ENCODE measurements around the gene ANKRD44.

ANKRD44 gene

DNA sequence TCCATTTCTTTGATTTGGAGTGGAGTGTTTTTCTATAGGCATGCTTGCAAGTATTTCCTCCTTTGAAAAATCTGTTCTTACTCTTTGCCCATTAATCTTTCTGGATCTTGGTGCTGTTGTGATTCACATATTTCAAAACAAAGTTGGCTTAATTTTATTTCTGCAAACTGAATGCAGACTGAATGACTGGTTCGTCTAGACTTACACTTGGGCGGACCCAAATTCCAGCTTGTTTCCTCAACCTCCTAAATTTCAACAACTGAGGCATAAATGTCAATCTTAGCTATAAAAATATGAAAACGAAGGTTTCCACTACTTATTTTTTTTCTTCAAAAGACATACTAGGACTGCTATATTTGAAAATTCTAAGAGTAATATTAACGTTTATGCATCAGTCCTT, 59.0 kb downstream of the ANKRD44 start:
- no peak overlapping the region for H2AFZ ChIP-seq (ENCODE audit: insufficient read depth, low read length, poor library complexity)
- no peak overlapping the region for H4K8ac ChIP-seq (ENCODE audit: low read depth, low read length)
- DNase-seq, result no peak
- H3K9me3 ChIP-seq (ENCODE audit: insufficient read depth, low read depth, low read length), result peaks cover 2% of the 10 kb centered on the region
- WGBS (ENCODE audit: extremely low coverage, insufficient coverage, insufficient read length), result no CpG with 5 or more reads among the region's 4 CpGs
- H3K36me3 ChIP-seq (ENCODE audit: control insufficient read depth in 1 of 2, insufficient read depth in 2 of 2, low read length in 2 of 2), result no peaks in the 10 kb centered on the region
- no peaks in the 10 kb centered on the region for H3K79me2 ChIP-seq (ENCODE audit: control insufficient read depth, insufficient read depth, low read length, poor library complexity)
- no peak overlapping the region for H2BK5ac ChIP-seq (ENCODE audit: low read depth, low read length, poor library complexity)
- H3K4me1 ChIP-seq (ENCODE audit: control insufficient read depth in 1 of 2, insufficient read depth in 2 of 2, low read length in 2 of 2), result peaks cover 4% of the 10 kb centered on the region in 2 experiments
- H4K12ac ChIP-seq (ENCODE audit: low read depth, low read length), result no peak overlapping the region
- H3K27ac ChIP-seq (ENCODE audit: low read depth, low read length), result no peak overlapping the region
- H3K79me1 ChIP-seq (ENCODE audit: low read length), result no peaks in the 10 kb centered on the region
- no peak overlapping the region for H2AK5ac ChIP-seq (ENCODE audit: low read length)
- H3K4me3 ChIP-seq (ENCODE audit: low read depth, low read length), result no peak overlapping the region
- no peaks in the 10 kb centered on the region for H3K27me3 ChIP-seq (ENCODE audit: insufficient read depth, low read length)
- H2BK120ac ChIP-seq (ENCODE audit: insufficient read depth, low read length, poor library complexity), result no peak overlapping the region
- no peak overlapping the region for H3K4ac ChIP-seq (ENCODE audit: low read depth, low read length)
- no peak overlapping the region for H2BK12ac ChIP-seq (ENCODE audit: low read length)
- no peak overlapping the region for H4K91ac ChIP-seq (ENCODE audit: low read depth, low read length)
- H3K4me2 ChIP-seq (ENCODE audit: low read length), result no peak overlapping the region
- H3K9ac ChIP-seq (ENCODE audit: low read length), result no peak overlapping the region
- H3K18ac ChIP-seq (ENCODE audit: low read length), result no peak overlapping the region
- H3K14ac ChIP-seq (ENCODE audit: low read length), result no peak overlapping the region
- no peak overlapping the region for H3K23ac ChIP-seq (ENCODE audit: low read length)

DNA sequence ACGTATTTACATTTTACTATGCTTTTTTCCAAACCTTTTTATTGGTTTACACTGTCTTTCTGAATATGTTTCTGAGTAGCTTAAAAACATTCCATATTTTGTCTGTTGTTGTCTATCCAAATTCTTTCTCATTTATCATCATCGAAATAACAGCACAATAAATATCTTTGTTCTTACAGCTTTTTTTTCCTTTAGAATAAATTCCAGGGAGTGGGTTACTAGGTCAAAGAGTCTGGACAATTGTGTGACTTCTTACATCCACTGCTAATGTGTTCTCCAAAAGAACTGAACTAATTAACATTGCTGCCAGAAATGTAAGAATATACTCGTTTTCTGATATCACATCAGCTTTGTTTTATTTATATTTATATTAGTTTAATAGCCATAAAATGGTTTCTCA, 59.4 kb downstream of the ANKRD44 start:
- Histone ChIP-seq H2BK5ac (ENCODE audit: low read depth, low read length, poor library complexity) (no peak overlapping the region), H3K4me1 (ENCODE audit: control insufficient read depth in 1 of 2, insufficient read depth in 2 of 2, low read length in 2 of 2) (peaks cover 4% of the 10 kb centered on the region in 2 experiments), H3K4me3 (ENCODE audit: low read depth, low read length) (no peak overlapping the region), H4K12ac (ENCODE audit: low read depth, low read length) (no peak overlapping the region), H2AK5ac (ENCODE audit: low read length) (no peak overlapping the region), H2BK120ac (ENCODE audit: insufficient read depth, low read length, poor library complexity) (no peak overlapping the region), H4K91ac (ENCODE audit: low read depth, low read length) (no peak overlapping the region), H3K27ac (ENCODE audit: low read depth, low read length) (no peak overlapping the region), H3K9ac (ENCODE audit: low read length) (no peak overlapping the region), H3K27me3 (ENCODE audit: insufficient read depth, low read length) (no peaks in the 10 kb centered on the region), H3K79me1 (ENCODE audit: low read length) (no peaks in the 10 kb centered on the region), H2BK12ac (ENCODE audit: low read length) (no peak overlapping the region), H2AFZ (ENCODE audit: insufficient read depth, low read length, poor library complexity) (no peak overlapping the region), H3K79me2 (ENCODE audit: control insufficient read depth, insufficient read depth, low read length, poor library complexity) (no peaks in the 10 kb centered on the region), H3K4me2 (ENCODE audit: low read length) (no peak overlapping the region), H3K18ac (ENCODE audit: low read length) (no peak overlapping the region), H3K23ac (ENCODE audit: low read length) (no peak overlapping the region), H3K4ac (ENCODE audit: low read depth, low read length) (no peak overlapping the region), H3K14ac (ENCODE audit: low read length) (no peak overlapping the region), H4K8ac (ENCODE audit: low read depth, low read length) (no peak overlapping the region), H3K36me3 (ENCODE audit: control insufficient read depth in 1 of 2, insufficient read depth in 2 of 2, low read length in 2 of 2) (no peaks in the 10 kb centered on the region), H3K9me3 (ENCODE audit: insufficient read depth, low read depth, low read length) (peaks cover 2% of the 10 kb centered on the region)
- no peak for DNase-seq
- WGBS (ENCODE audit: extremely low coverage, insufficient coverage, insufficient read length), result no CpG with 5 or more reads among the region's 3 CpGs

DNA sequence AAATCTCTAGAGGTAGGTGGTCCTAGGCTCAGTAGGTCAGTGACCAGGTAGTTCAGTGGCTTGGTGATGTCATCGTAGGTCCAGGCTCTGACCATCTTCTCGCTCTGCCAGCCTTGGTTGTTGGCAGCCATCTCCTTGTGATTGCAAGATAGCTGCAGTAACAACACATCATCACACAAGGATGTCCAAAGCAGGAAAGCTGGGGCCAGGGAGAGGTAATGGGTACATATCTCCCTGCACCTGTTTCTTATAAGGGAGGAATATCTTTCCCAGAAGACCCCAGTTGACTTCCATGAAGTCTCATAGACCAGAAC, 60.5 kb downstream of the ANKRD44 start:
- no peak overlapping the region for H3K4me2 ChIP-seq (ENCODE audit: low read length)
- H3K4me3 ChIP-seq (ENCODE audit: low read depth, low read length), result no peak overlapping the region
- H3K14ac ChIP-seq (ENCODE audit: low read length), result no peak overlapping the region
- H2AFZ ChIP-seq (ENCODE audit: insufficient read depth, low read length, poor library complexity), result no peak overlapping the region
- no peaks in the 10 kb centered on the region for H3K79me1 ChIP-seq (ENCODE audit: low read length)
- no peak overlapping the region for H2BK120ac ChIP-seq (ENCODE audit: insufficient read depth, low read length, poor library complexity)
- no peak overlapping the region for H3K18ac ChIP-seq (ENCODE audit: low read length)
- H2AK5ac ChIP-seq (ENCODE audit: low read length), result no peak overlapping the region
- WGBS (ENCODE audit: extremely low coverage, insufficient coverage, insufficient read length), result no CpG with 5 or more reads among the region's 2 CpGs
- no peak overlapping the region for H3K27ac ChIP-seq (ENCODE audit: low read depth, low read length)
- no peaks in the 10 kb centered on the region for H3K79me2 ChIP-seq (ENCODE audit: control insufficient read depth, insufficient read depth, low read length, poor library complexity)
- no peak overlapping the region for H3K4ac ChIP-seq (ENCODE audit: low read depth, low read length)
- H3K4me1 ChIP-seq (ENCODE audit: control insufficient read depth in 1 of 2, insufficient read depth in 2 of 2, low read length in 2 of 2), result peaks cover 2 to 3% of the 10 kb centered on the region in 2 experiments
- no peak overlapping the region for H3K9ac ChIP-seq (ENCODE audit: low read length)
- peaks cover 2% of the 10 kb centered on the region for H3K9me3 ChIP-seq (ENCODE audit: insufficient read depth, low read depth, low read length)
- H3K23ac ChIP-seq (ENCODE audit: low read length), result no peak overlapping the region
- no peak overlapping the region for H2BK12ac ChIP-seq (ENCODE audit: low read length)
- no peak overlapping the region for H2BK5ac ChIP-seq (ENCODE audit: low read depth, low read length, poor library complexity)
- no peak overlapping the region for H4K12ac ChIP-seq (ENCODE audit: low read depth, low read length)
- no peak overlapping the region for H4K91ac ChIP-seq (ENCODE audit: low read depth, low read length)
- H3K36me3 ChIP-seq (ENCODE audit: control insufficient read depth in 1 of 2, insufficient read depth in 2 of 2, low read length in 2 of 2), result no peaks in the 10 kb centered on the region
- no peaks in the 10 kb centered on the region for H3K27me3 ChIP-seq (ENCODE audit: insufficient read depth, low read length)
- H4K8ac ChIP-seq (ENCODE audit: low read depth, low read length), result no peak overlapping the region
- DNase-seq, result no peak

DNA sequence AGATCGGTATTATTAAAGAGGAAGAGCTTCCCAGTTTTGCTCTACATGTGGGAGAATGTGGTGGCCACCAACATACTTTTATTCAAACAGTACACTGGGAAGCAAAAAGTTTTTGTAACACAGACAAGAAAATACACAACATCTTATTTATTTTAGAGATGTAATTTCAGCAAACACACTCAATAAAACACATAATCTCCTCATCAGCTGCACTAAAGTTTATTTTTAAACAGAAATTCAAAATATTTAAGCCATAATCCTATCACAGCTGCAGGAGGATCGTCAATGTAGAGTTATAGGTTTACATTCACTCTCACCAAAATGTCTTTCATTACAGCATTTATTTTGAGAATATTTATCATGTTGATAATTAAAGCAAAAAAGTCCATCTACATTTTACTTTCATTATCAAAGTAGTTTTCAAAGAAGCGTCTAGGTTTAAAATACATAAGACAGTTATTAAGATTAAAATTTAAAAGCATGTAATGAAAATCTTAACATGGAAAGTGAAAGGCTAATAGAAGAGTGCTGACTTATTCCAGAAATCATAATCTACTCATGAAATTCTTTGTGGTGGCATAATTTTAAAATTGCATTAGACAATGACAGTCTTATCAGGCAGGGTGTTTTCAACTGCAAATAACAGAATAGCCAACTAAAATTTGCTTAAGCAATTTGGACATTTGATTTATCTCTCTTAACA, 61.0 kb downstream of the ANKRD44 start:
- H3K23ac ChIP-seq (ENCODE audit: low read length), result no peak overlapping the region
- no peak overlapping the region for H3K4me2 ChIP-seq (ENCODE audit: low read length)
- no peaks in the 10 kb centered on the region for H3K79me1 ChIP-seq (ENCODE audit: low read length)
- H3K18ac ChIP-seq (ENCODE audit: low read length), result no peak overlapping the region
- H3K4ac ChIP-seq (ENCODE audit: low read depth, low read length), result no peak overlapping the region
- no CpG with 5 or more reads among the region's 3 CpGs for WGBS (ENCODE audit: extremely low coverage, insufficient coverage, insufficient read length)
- no peak overlapping the region for H4K12ac ChIP-seq (ENCODE audit: low read depth, low read length)
- no peaks in the 10 kb centered on the region for H3K36me3 ChIP-seq (ENCODE audit: control insufficient read depth in 1 of 2, insufficient read depth in 2 of 2, low read length in 2 of 2)
- H2BK5ac ChIP-seq (ENCODE audit: low read depth, low read length, poor library complexity), result no peak overlapping the region
- H3K9me3 ChIP-seq (ENCODE audit: insufficient read depth, low read depth, low read length), result peaks cover 2% of the 10 kb centered on the region
- H4K8ac ChIP-seq (ENCODE audit: low read depth, low read length), result no peak overlapping the region
- DNase-seq, result no peak
- no peak overlapping the region for H2AK5ac ChIP-seq (ENCODE audit: low read length)
- no peak overlapping the region for H3K9ac ChIP-seq (ENCODE audit: low read length)
- no peaks in the 10 kb centered on the region for H3K79me2 ChIP-seq (ENCODE audit: control insufficient read depth, insufficient read depth, low read length, poor library complexity)
- H4K91ac ChIP-seq (ENCODE audit: low read depth, low read length), result no peak overlapping the region
- no peaks in the 10 kb centered on the region for H3K4me1 ChIP-seq (ENCODE audit: control insufficient read depth in 1 of 2, insufficient read depth in 2 of 2, low read length in 2 of 2)
- H3K4me3 ChIP-seq (ENCODE audit: low read depth, low read length), result no peak overlapping the region
- H2BK120ac ChIP-seq (ENCODE audit: insufficient read depth, low read length, poor library complexity), result no peak overlapping the region
- H3K14ac ChIP-seq (ENCODE audit: low read length), result no peak overlapping the region
- H2BK12ac ChIP-seq (ENCODE audit: low read length), result no peak overlapping the region
- H2AFZ ChIP-seq (ENCODE audit: insufficient read depth, low read length, poor library complexity), result no peak overlapping the region
- no peak overlapping the region for H3K27ac ChIP-seq (ENCODE audit: low read depth, low read length)
- H3K27me3 ChIP-seq (ENCODE audit: insufficient read depth, low read length), result no peaks in the 10 kb centered on the region

Measured in trophoblast cell (in vitro differentiated cells and primary cell).